MCF 10A (cell line): ENCODE results near the gene BRCC3. TPM values are rescaled to one million over a fixed set of nuclear protein-coding genes. Genes with fewer than 3 reads are reported as not detected.

Experiments used
- BruUV-seq: library from RNA; stranded (reverse); fragments of 400-500 nt; replicated peaks from 2 replicates; lab custom pipeline; 2021; lab: Mats Ljungman, UMichigan
- CTCF ChIA-PET: fragments of 300-600 bp; sonication (Branson Sonifier 250); formaldehyde crosslinking; extraction: SDS; loops from one replicate; lab custom pipeline; 2021; ENCODE audit warnings: antibody characterized with exemption, inconsistent platforms; lab: Yijun Ruan, JAX
- POLR2A ChIA-PET: fragments of 300-600, 350-650 bp; sonication (Branson Sonifier 250); formaldehyde crosslinking; extraction: SDS; loops from one replicate; lab custom pipeline; 2020; ENCODE audit warnings: antibody characterized with exemption, inconsistent platforms; lab: Yijun Ruan, JAX
- DNase-seq: peaks from one replicate; pipeline ENCODE4 v3.0.0-alpha.2; 2018; ENCODE audit not compliant: unreplicated experiment
- H3K27ac Mint-ChIP-seq: one replicate; pipeline ENCODE4 v1.8.0; 2022; ENCODE audit warnings: mild to moderate bottlenecking, low read depth, mixed read lengths; ENCODE audit not compliant: unreplicated experiment
- H3K27me3 Mint-ChIP-seq: one replicate; pipeline ENCODE4 v1.8.0; 2022; ENCODE audit warnings: mixed read lengths; ENCODE audit not compliant: insufficient read depth, unreplicated experiment
- H3K36me3 Mint-ChIP-seq: one replicate; pipeline ENCODE4 v1.8.0; 2022; ENCODE audit warnings: mild to moderate bottlenecking, moderate library complexity, mixed read lengths; ENCODE audit not compliant: insufficient read depth, unreplicated experiment
- H3K4me1 Mint-ChIP-seq: one replicate; pipeline ENCODE4 v1.8.0; 2022; ENCODE audit warnings: mixed read lengths; ENCODE audit not compliant: insufficient read depth, unreplicated experiment
- H3K4me3 Mint-ChIP-seq: one replicate; pipeline ENCODE4 v1.8.0; 2022; ENCODE audit warnings: mild to moderate bottlenecking, moderate library complexity, mixed read lengths; ENCODE audit not compliant: unreplicated experiment
- H3K9me3 Mint-ChIP-seq: one replicate; pipeline ENCODE4 v1.8.0; 2022; ENCODE audit warnings: mixed read lengths; ENCODE audit not compliant: unreplicated experiment
- CTCF ChIP-seq: fragments of 200-600 bp; IDR thresholded peaks from one replicate; pipeline ENCODE4 v1.8.0; 2022; ENCODE audit warnings: antibody characterized with exemption, mild to moderate bottlenecking; ENCODE audit not compliant: unreplicated experiment
- intact Hi-C: fragments of 100-400 bp; cut with micrococcal nuclease; formaldehyde crosslinking; loops from 2 replicates; pipeline ENCODE4 v1.14.1; 2022
- total RNA-seq: library from RNA; stranded (reverse); gene quantifications from 2 replicates; pipeline ENCODE4 v1.2.3, GENCODE V29; 2022

The BRCC3 gene
- total RNA-seq, 1 experiment from 2014 or later = 21.1 TPM

GRCh38 chrX:155026420-155026726 is 44.9 kb upstream of the BRCC3 start:
- peaks cover 13% of the 10 kb centered on the region for H3K4me1 Mint-ChIP-seq
- H3K27ac Mint-ChIP-seq = peak overlapping the region; percentile 90
- ChIA-PET POLR2A (interaction anchor here (0.8 to 3.4 kb wide), 14 partner anchors 9 to 190 kb away, joined by 3 to 35 read pairs (median 6); partner anchors contain the start of genes BRCC3, CMC4, MTCP1 and VBP1), CTCF (interaction anchor here (0.8 to 1.3 kb wide), 3 partner anchors 31 to 109 kb away, joined by 3 to 4 read pairs (median 4); no protein-coding TSS in a partner anchor)
- no peak for TF ChIP-seq CTCF
- intact Hi-C loops = loop anchor here (2.0 kb wide), 1 partner anchor 44 kb away; the partner anchor contains the start of genes BRCC3, CMC4 and MTCP1
- no TSS peak for BruUV-seq
- peaks cover 41% of the 10 kb centered on the region for H3K27me3 Mint-ChIP-seq
- no peak for DNase-seq
- peak overlapping the region; percentile 75 for H3K4me3 Mint-ChIP-seq
- H3K36me3 Mint-ChIP-seq = no peaks in the 10 kb centered on the region
- H3K9me3 Mint-ChIP-seq = no peaks in the 10 kb centered on the region

GRCh38 chrX:155026727-155027508 is 44.4 kb upstream of the BRCC3 start, which contains the start of gene FUNDC2:
Gene FUNDC2, plus strand, starts transcription at chrX:155026844. Its CDS starts 95 bp downstream, at chrX:155026939.
- Mint-ChIP-seq H3K27me3 (peaks cover 36% of the 10 kb centered on the region), H3K4me1 (peaks cover 13% of the 10 kb centered on the region), H3K36me3 (no peaks in the 10 kb centered on the region), H3K4me3 (peak within 1 kb of the TSS; percentile 75), H3K9me3 (no peaks in the 10 kb centered on the region), H3K27ac (peak within 1 kb of the TSS; percentile 90)
- BruUV-seq = no TSS peak
- ChIA-PET POLR2A (interaction anchor here (0.8 to 3.4 kb wide), 14 partner anchors 9 to 189 kb away, joined by 3 to 35 read pairs (median 6); partner anchors contain the start of genes BRCC3, CMC4, MTCP1 and VBP1), CTCF (interaction anchor here (0.6 to 1.3 kb wide), 5 partner anchors 30 to 335 kb away, joined by 3 to 4 read pairs (median 4); no protein-coding TSS in a partner anchor)
- TF ChIP-seq CTCF = no peak
- intact Hi-C loops = loop anchor here (2.0 kb wide), 1 partner anchor 44 kb away; the partner anchor contains the start of genes BRCC3, CMC4 and MTCP1
- peak; percentile 88 for DNase-seq

DNA sequence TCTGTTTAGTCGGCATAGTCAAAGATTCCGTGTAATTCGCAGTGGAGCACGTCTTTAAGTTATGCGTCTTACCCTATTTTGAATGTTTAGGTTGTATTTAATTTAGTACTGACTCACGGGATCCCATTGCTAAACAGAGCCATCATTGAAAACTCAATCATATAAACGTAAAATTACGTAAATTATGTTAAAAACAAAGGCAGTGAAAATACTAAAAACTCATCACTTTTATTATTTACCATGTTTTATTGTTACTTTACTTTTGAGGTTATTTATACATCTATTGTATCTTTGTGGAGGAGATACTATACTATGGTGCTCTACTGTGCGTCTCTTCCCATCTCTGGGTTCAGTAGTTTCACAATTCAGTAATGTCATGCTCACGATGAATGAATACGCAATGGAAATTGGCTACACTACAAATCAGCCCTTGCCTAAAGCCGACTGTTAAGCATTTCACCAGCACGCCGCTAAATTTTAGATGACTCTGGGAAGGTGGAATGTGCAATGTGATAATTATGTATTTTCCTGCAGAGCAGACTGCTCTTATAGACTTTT is 43.7 kb upstream of the BRCC3 start:
- TSS peak; percentile 74 for BruUV-seq
- intact Hi-C loops = loop anchor here (2.0 kb wide), 1 partner anchor 43 kb away; the partner anchor contains the start of genes BRCC3, CMC4 and MTCP1
- H3K27ac Mint-ChIP-seq = peak overlapping the region; percentile 90
- POLR2A ChIA-PET = interaction anchor here (1.1 to 3.4 kb wide), 10 partner anchors 8 to 48 kb away, joined by 4 to 35 read pairs (median 8); partner anchors contain the start of gene BRCC3
- H3K9me3 Mint-ChIP-seq = no peaks in the 10 kb centered on the region
- peak overlapping the region; percentile 75 for H3K4me3 Mint-ChIP-seq
- no peak for TF ChIP-seq CTCF
- peaks cover 13% of the 10 kb centered on the region for H3K4me1 Mint-ChIP-seq
- H3K36me3 Mint-ChIP-seq = no peaks in the 10 kb centered on the region
- CTCF ChIA-PET = interaction anchor here (0.6 to 1.3 kb wide), 3 partner anchors 21 to 336 kb away, joined by 3 to 4 read pairs (median 3); no protein-coding TSS in a partner anchor
- H3K27me3 Mint-ChIP-seq = peaks cover 35% of the 10 kb centered on the region
- peak; percentile 69 for DNase-seq
